ENCODE measurements around the gene CAPN1.
A peak's percentile ranks its signal among the peaks of the same experiment; 100 is the strongest.
"Not testable (repeated sequence)": the region's sequence is repeated elsewhere in the genome, so short reads cannot be mapped to it uniquely, and the experiment has no call there.

CAPN1 gene

DNA sequence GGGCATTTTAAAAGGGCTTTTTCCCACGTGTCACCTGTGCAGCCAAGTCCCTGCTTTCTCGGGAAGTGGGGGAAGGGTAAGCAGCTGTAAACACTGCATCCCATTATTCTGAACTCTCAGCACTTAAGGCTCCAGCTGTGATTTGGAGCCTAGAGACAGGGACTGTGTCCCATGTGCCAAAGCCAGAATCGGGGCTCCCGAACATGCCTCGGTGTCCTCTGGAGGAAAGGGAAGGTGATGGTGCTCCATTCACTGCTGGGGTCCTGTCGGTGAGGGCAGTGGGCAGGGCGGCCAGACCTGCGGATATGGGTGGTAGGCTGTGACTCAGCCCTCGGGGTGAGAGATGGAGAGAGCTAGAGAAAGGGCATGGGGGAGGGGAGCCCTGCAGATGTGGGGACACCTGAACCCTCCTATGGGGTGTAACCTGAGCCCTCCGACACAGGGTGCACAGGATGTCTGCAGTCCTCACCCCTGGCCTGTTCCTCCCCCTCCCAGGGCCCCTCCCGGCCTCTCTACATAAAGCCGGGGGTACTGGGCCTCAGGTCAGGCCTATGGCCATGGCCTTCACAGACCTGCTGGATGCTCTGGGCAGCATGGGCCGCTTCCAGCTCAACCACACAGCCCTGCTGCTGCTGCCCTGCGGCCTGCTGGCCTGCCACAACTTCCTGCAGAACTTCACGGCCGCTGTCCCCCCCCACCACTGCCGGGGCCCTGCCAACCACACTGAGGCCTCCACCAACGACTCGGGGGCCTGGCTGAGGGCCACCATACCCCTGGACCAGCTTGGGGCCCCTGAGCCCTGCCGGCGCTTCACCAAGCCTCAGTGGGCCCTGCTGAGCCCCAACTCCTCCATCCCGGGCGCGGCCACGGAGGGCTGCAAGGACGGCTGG lies 31.8 kb downstream of the CAPN1 start:
- intact Hi-C loops (cut with DNase I): no loop called here
- peak in 2 of 10 donors; percentile 51 to 76 for DNase-seq

DNA sequence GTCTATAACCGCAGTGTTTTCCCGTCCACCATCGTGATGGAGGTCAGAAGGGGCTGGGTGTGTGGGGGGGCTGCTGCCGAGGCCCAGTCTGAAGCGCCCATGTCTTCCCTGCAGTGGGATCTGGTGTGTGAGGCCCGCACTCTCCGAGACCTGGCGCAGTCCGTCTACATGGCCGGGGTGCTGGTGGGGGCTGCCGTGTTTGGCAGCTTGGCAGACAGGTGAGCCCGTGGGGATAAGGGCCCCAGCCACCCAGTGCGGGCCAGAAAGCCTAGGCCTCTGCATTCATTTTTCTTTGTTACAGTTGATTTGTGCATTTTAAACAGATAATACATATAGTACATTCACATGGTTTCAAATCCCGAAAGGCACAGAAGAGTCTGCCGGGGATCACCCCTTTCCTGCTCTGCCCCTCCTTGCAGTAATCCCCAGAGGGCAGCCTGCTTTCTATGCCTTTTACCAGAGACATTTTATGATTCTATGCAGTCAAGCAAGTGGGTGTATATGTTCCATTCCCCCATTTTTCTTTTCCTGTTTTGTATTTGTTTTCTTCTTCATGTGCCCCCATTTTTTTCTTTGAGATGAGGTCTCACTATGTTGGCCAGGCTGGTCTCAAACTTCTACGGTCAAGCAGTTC lies 32.6 kb downstream of the CAPN1 start:
- intact Hi-C loops (cut with DNase I): no loop called here
- DNase-seq: no peak

DNA sequence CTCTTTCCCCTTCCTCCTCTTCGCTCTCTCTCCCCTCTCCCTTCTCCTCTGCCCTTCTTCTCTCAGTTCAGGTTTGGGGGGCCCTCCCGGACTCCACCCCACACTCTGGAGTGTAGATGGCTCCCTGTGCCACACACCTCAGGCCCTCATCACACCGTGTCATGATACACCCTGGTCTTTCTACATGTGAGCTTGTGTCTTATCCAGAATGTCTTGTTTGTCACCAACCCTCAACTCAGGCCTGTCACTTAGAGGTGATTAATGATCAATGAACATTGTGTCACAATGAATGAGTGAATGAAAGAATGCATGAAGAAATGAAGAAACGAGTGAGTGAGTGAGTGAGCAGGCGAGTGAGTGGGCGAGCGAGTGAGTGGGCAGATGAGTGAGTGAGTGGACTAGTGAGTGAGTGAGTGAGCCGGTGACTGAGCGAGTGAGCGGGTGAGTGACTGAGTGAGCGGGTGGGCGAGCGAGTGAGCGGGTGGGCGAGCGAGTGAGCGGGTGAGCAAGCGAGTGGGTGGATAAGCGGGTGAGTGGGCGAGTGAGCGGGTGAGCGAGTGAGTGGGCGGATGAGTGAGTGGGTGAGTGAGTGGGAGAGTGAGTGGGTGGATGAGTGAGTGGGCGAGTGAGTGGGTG lies 33.8 kb downstream of the CAPN1 start:
- intact Hi-C loops (cut with DNase I): no loop called here
- DNase-seq: peak in 1 of 10 donors; percentile 71

GRCh38 chr11:65216830-65217229 lies 35.1 kb downstream of the CAPN1 start:
- no peak for DNase-seq
- intact Hi-C loops (cut with DNase I): no loop called here

- DNase-seq: no peak
- intact Hi-C loops (cut with DNase I): no loop called here
Measured at GRCh38 chr11:65217441-65218423, 36.0 kb downstream of the CAPN1 start.

DNA sequence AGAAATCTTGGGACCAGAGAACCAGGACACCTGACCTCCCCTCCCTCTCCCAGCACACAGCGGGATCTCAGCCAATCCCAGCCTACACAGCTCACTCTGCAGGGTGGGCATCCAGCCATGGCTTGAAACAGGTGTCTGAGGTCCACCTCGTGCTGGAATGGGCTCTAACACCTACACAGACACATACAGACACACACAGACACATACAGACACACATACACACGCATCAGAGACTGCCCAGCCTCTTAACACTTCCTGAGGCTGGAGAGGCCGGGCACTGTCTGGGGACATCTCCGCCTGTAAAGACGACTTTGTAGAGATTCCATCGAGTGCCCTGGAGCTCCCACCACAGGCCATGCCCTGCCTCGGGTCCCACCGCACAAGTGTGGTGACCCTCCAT lies 36.7 kb downstream of the CAPN1 start:
- intact Hi-C loops (cut with DNase I): no loop called here
- no peak for DNase-seq

- intact Hi-C loops (cut with DNase I): no loop called here
- DNase-seq: no peak
Measured at GRCh38 chr11:65219930-65220213, 38.1 kb downstream of the CAPN1 start.

DNA sequence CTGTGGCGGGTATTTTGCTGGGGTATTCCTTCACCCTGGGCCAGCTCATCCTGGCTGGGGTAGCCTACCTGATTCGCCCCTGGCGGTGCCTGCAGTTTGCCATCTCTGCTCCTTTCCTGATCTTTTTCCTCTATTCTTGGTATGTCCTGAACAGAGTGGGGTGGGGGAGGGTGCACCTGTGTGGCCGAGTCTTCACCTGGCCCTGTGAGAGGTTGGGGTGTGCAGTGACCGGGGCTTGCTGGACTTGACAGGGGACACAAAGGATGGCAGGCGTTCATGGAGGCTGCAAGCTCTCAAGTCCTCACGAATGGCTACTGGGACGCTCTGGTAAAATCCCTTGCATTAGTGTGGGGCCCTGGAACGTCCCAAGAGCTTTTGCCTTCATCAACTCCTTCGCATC lies 39.3 kb downstream of the CAPN1 start:
- DNase-seq: no peak
- intact Hi-C loops (cut with DNase I): no loop called here

DNA sequence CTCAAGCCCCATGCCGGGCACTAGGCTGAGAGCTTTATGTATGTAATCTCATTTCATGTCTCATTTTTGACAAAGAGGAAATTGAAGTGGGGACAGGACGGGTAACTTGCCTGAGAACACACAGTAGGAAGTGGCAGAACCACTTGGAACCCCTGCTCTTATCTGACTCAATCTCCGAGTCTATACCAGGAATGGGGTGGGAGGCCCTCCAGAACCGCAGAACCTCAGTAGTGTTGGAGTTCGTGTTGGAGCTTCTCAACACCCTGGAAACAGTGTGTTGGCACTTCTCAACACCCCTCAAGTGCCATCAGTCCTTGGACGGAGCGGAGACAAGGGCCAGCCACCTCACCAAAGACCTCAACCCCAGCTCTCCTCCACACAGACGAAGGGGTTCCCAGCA lies 41.3 kb downstream of the CAPN1 start:
- no peak for DNase-seq
- intact Hi-C loops (cut with DNase I): no loop called here

DNA sequence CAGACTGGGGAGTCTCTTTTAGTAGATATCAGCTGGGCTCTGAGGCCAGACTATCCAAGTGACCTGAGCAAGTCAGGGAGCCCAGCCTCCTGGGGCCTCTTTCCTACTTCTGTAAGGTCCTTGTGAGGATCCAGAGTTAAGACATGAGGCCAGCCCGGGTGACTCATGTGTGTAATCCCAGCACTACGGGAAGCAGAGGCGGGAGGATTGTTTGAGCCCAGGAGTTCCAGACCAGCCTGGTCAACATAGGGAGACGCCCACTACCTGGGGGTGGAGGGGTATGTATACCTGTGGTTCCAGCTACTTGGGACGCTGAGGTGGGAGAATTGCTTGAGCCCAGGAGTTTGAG lies 43.2 kb downstream of the CAPN1 start:
- no peak for DNase-seq
- intact Hi-C loops (cut with DNase I): no loop called here

DNA sequence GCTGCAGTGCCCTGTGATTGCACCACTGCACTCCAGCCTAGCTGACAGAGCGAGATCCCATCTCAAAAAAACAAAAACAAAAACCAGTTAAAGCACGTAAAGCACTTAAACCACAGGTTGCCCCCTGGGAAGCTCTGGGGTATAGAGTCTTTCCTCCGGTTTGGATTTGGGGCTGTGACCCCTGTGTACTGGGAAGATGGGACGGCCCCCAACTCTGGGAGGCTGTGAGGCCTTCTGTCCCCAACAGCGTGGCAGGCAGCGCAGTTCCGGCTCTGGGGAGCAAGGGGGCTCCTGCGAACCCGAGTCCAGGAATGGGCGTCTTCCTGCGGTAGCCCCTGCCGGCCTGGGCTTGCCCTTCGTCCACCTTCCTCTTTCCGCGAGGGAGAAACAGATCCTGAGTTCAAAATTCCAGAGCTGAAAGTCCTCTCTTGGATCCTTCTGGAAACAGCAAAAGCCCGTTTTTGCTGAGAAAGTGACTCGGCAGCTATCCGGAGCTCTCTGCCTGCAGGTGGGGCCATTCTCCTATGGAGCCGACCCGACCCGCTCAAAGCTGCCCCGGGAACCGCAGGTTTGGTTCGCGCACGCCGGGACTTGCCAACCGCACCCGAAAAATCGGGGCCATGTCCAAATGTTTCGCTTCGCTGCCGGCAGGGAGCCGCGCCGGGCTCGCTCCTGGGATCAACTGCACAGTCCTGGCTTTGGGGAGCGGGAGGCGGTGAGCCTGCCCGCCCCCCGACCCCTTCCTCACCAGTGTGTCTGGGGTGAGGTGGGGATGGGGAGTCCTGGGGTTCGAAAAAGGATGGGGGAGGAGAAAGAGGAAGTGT lies 43.8 kb downstream of the CAPN1 start:
- DNase-seq: peak in 8 of 10 donors; percentile 30 to 94 (median 60)
- intact Hi-C loops (cut with DNase I): no loop called here

DNA sequence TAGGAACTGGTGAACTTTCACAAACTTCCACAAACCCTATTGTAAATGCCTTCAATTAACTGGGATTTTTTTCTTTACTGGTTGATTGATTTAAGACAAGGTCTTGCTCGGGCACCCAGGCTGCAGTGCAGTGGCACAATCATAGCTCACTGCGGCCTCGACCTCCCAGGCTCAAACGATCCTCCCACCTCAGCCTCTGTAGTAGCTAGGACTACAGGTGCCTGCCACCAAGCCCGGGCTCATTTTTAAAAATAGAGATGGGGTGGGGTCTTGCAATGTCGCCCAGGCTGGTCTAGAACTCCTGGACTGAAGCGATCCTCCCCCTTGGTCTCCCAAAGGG lies 44.3 kb downstream of the CAPN1 start:
- no peak for DNase-seq
- intact Hi-C loops (cut with DNase I): no loop called here

GRCh38 chr11:65227879-65228278 lies 46.2 kb downstream of the CAPN1 start:
- peak in 1 of 10 donors; percentile 1 for DNase-seq
- intact Hi-C loops (cut with DNase I): no loop called here

DNA sequence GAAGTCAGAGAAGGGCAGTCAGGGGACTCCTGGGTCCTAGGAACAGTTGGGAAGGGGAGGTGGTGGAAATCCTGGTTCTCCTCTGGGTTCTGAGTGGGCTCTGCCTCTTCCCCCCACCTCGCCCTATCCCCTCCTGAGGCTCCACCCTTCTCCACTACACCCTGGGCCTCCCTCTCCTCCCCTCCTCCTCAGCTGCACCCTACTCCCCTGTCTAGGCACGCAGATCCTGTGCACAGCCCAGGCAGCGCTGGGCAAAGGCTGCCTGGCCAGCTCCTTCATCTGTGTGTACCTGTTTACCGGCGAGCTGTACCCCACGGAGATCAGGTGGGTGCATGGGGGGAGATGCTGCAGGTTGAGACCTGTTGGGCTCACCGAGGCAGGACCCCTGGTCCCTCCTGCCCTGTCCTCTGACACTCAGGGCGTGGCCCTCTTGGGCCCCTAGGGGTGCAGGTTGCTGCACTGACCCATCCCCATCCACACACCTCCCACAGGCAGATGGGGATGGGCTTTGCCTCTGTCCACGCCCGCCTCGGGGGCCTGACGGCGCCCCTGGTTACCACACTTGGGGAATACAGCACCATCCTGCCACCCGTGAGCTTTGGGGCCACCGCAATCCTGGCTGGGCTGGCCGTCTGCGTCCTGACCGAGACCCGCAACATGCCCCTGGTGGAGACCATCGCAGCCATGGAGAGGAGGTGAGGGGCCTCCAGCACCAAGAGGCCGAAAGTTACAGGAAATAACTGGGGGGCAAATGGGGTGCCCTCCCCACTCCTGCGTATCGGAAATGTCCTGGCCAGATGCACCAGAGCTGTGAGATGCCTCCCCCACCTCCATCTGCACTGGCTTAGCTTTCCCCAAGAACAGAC lies 54.7 kb downstream of the CAPN1 start:
- intact Hi-C loops (cut with DNase I): no loop called here
- peak in 1 of 10 donors; percentile 66 for DNase-seq

DNA sequence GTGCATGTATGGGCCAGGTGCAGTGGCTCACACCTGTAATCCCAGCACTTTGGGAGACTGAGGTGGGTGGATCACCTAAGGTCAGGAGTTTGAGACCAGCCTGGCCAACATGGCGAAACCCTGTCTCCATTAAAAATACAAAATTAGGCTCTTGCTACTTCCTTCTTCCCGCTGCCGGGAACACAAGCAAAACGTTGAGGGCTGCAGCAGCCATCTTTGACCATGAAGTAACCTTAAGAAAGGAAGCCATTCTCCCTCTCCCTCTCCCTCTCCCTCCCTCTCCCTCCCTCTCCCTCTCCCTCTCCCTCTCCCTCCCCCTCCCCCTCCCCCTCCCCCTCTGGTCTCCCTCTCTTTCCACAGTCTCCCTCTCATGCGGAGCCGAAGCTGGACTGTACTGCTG lies 56.6 kb downstream of the CAPN1 start:
- intact Hi-C loops (cut with DNase I); DNase-seq: not testable (repeated sequence)

DNA sequence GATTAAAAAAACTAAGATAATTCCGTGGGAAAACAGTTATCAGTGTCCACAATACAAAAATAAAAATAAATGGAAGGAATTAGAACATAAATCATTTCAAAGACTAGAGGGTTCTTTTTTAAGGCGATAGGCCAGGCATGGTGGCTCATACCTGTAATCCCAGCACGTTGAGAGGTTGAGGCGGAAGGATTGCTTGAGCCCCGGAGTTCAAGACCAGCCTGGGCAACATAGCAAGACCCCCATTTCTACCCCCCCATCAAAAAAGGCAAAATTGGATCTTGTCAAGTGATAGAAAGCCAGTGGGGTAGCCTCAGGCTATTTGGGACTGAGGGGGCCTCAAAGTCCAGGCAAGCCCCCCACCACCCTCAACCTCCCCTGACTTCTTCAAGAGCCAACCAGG lies 59.4 kb downstream of the CAPN1 start:
- intact Hi-C loops (cut with DNase I): no loop called here
- DNase-seq: peak in 1 of 10 donors; percentile 11

- intact Hi-C loops (cut with DNase I): no loop called here
- peak in 1 of 10 donors; percentile 34 for DNase-seq
Measured at GRCh38 chr11:65241692-65242091, 60.0 kb downstream of the CAPN1 start.

GRCh38 chr11:65242389-65242788 lies 60.7 kb downstream of the CAPN1 start:
- peak in 1 of 10 donors; percentile 2 for DNase-seq
- intact Hi-C loops (cut with DNase I): no loop called here

GRCh38 chr11:65243797-65244196 lies 62.1 kb downstream of the CAPN1 start:
- peak in 1 of 10 donors; percentile 9 for DNase-seq
- intact Hi-C loops (cut with DNase I): no loop called here
